Gastroesophageal sphincter (tissue), 4 donors: ENCODE results near the gene SFTPB. TPM values are rescaled to one million over a fixed set of nuclear protein-coding genes. Genes with fewer than 3 reads are reported as not detected.
A peak's percentile ranks its signal among the peaks of the same experiment; 100 is the strongest.

ENCODE experiments used
- ATAC-seq: fragments of 150-250 bp; one replicate; pipeline ENCODE4 v1.9.1; 2016; ENCODE audit warnings: mild to moderate bottlenecking, moderate library complexity
- H3K27ac ChIP-seq, 4 donors: fragments of 200-600 bp; sonication (generic) in 3 of 4; 1 replicate in 3 of 4; 2 replicates in 1 of 4; pipeline ENCODE4 v1.5.1; 2016 to 2019
- H3K27me3 ChIP-seq: fragments of 200-600 bp; sonication (generic); one replicate; pipeline ENCODE4 v1.5.1; 2019
- H3K36me3 ChIP-seq, 2 donors: fragments of 200-600 bp; sonication (generic); one replicate each; pipeline ENCODE4 v1.5.1; 2019; ENCODE audit warnings: control low read depth in 1 of 2
- H3K4me1 ChIP-seq, 3 donors: fragments of 200-600 bp; sonication (generic); 1 replicate in 2 of 3; 2 replicates in 1 of 3; pipeline ENCODE4 v1.5.1; 2016 to 2019; ENCODE audit warnings: control low read depth in 2 of 3
- H3K4me3 ChIP-seq, 2 donors: fragments of 200-600 bp; sonication (generic); one replicate each; pipeline ENCODE4 v1.5.1; 2019; ENCODE audit warnings: mild to moderate bottlenecking in 1 of 2, moderate library complexity in 1 of 2
- H3K9me3 ChIP-seq, 3 donors: fragments of 200-600 bp; sonication (generic); one replicate each; pipeline ENCODE4 v1.5.1; 2017 to 2019; ENCODE audit warnings: control low read depth in 2 of 3
- EP300 ChIP-seq: sonication (generic); formaldehyde crosslinking; IDR thresholded peaks from one replicate; pipeline ENCODE4 v1.6.1; 2017; ENCODE audit warnings: antibody characterized with exemption, mild to moderate bottlenecking
- POLR2A ChIP-seq, 2 donors: fragments of 450-650 bp; IDR thresholded peaks; one replicate each; pipeline ENCODE4 v1.6.1; 2017; ENCODE audit warnings: antibody characterized with exemption in 2 of 2, mild to moderate bottlenecking in 2 of 2, moderate library complexity in 1 of 2
- POLR2AphosphoS5 ChIP-seq: sonication (generic); formaldehyde crosslinking; IDR thresholded peaks from one replicate; pipeline ENCODE4 v1.6.1; 2017; ENCODE audit warnings: antibody characterized with exemption
- WGBS, 2 donors: methylation state at CpG; one replicate each; pipeline ENCODE4 v1.1.5; 2018; ENCODE audit warnings: low coverage in 1 of 2; 5-methylcytosine and 5-hydroxymethylcytosine counted together
- total RNA-seq, 4 donors: library from RNA; depleted of rRNA; stranded (reverse); fragments of >200 nt; gene quantifications; one replicate each; pipeline ENCODE4 v1.1.0, GENCODE V29; 2016
- TF ChIP-seq, protein P1 (sequence below), 4 experiments: fragments of 200-600 bp in 2 of 4; fragments of 450-650 bp in 2 of 4; sonication (generic) in 1 of 4; IDR thresholded peaks; one replicate each; pipeline ENCODE4 v1.5.1; 2017 to 2019; ENCODE audit warnings: antibody characterized with exemption in 4 of 4, mild to moderate bottlenecking in 2 of 4, moderate library complexity in 2 of 4

SFTPB gene
- total RNA-seq, 4 donors from 2014 or later, result not detected

DNA sequence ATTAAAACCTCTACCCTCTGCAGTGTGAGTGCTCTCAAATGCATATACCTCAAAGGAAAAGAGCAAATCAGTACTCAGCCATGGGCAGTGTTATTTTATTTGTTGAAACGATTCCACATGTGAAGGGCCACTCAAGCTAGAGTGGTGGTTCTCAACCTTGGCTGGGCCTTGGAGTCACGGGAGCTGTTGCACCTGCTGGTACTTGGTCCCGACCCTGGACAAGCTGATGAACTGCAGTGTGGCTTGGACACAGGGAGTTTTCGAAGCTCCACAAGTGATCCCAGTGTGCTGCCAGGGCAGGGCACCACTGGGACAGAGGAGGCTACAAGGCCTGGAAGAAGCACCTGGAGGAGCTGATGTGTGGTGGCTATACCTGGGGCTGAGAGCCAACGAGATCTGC is 45.8 kb upstream of the SFTPB start:
- peaks cover 0 to 23% (median 0%) of the 10 kb centered on the region in 3 donors for H3K4me1 ChIP-seq
- no peak overlapping the region for H3K4me3 ChIP-seq
- TF ChIP-seq POLR2AphosphoS5 (no peak), EP300 (no peak), POLR2A (IDR thresholded peaks at IDR 0.05) (no peak)
- TF ChIP-seq, protein P1, sequence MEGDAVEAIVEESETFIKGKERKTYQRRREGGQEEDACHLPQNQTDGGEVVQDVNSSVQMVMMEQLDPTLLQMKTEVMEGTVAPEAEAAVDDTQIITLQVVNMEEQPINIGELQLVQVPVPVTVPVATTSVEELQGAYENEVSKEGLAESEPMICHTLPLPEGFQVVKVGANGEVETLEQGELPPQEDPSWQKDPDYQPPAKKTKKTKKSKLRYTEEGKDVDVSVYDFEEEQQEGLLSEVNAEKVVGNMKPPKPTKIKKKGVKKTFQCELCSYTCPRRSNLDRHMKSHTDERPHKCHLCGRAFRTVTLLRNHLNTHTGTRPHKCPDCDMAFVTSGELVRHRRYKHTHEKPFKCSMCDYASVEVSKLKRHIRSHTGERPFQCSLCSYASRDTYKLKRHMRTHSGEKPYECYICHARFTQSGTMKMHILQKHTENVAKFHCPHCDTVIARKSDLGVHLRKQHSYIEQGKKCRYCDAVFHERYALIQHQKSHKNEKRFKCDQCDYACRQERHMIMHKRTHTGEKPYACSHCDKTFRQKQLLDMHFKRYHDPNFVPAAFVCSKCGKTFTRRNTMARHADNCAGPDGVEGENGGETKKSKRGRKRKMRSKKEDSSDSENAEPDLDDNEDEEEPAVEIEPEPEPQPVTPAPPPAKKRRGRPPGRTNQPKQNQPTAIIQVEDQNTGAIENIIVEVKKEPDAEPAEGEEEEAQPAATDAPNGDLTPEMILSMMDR (IDR thresholded peaks at IDR 0.05), result no peak
- no peak for ATAC-seq
- H3K27me3 ChIP-seq, result no peaks in the 10 kb centered on the region
- 100% methylated on average over 2 of the region's 5 CpGs; no CpG with 5 or more reads in 1 of the 2 donors for WGBS, 2 donors
- H3K27ac ChIP-seq, result peak overlapping the region in 2 of 4 donors; percentile 29 to 70
- no peaks in the 10 kb centered on the region for H3K9me3 ChIP-seq
- no peaks in the 10 kb centered on the region for H3K36me3 ChIP-seq

DNA sequence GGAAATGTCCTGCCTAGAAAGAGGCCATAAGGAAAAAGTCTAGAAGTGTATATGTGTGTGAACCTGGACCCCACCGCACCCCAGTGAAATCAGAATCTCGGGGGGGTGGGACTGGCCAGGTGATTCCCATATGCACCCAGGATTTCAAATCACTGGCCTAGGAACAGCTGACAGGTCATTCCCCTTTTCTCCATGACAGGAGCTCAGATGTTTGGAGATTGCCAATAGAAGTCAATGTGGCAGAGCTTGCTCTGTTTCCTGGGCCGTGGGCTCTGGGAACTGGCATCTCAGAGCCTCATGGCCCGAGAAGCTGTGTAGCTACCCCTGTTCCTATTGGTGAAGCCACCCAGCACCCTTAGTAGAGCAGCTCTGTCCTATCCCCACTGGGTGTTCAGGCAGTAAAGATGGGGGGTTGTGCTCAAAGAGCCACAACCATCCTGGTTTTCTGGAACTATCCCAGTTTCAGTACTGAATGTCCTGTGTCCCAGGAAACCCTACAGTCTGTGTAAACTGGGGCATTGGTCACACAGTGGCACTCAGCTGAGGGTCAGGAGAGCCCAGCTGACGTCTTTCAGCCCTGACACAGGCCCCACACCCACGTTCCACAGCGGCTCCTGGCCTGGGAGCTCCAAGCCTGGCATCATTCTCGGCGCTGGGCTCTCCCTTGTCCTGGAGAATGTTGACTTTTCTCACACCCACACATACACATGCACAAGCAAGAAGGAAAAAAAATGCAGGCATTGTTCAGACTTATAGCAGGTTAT is 45.0 kb upstream of the SFTPB start:
- no peak for ATAC-seq
- WGBS, 2 donors, result 66 to 67% methylated on average over 3 to 5 of the region's 9 CpGs
- H3K4me1 ChIP-seq, result peaks cover 0 to 23% (median 0%) of the 10 kb centered on the region in 3 donors

DNA sequence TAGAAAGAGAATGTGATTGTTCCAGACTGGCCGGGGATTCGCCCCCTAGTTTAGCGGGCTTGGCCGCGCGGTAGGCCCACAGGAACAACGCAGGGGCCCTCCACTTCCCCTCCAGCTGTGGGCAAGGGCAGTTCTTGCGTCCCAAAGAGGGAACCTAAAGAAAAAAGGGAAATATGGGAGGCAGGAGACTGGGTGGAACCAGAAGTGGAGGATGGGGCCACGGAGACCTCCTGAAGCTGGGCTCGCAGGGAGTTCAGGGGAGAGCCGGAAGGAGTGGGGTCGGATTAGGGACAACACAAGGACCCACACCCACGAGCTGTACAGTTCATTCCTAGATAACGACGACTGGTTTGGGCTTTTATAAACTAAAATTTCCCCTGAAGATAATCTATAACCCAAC is 44.3 kb upstream of the SFTPB start:
- TF ChIP-seq, protein P1 (IDR thresholded peaks at IDR 0.05), result no peak
- TF ChIP-seq POLR2A (IDR thresholded peaks at IDR 0.05) (no peak), EP300 (no peak), POLR2AphosphoS5 (no peak)
- Histone ChIP-seq H3K9me3 (no peaks in the 10 kb centered on the region), H3K27ac (peak overlapping the region in 3 of 4 donors; percentile 53 to 72 (median 70)), H3K27me3 (no peaks in the 10 kb centered on the region), H3K4me1 (peaks cover 0 to 25% (median 0%) of the 10 kb centered on the region in 3 donors), H3K36me3 (no peaks in the 10 kb centered on the region), H3K4me3 (no peak overlapping the region)
- ATAC-seq, result no peak
- 40 to 100% methylated on average over 1 to 7 of the region's 15 CpGs for WGBS, 2 donors

More for the DNA sequence above, 45.0 kb upstream of the SFTPB start:
- Histone ChIP-seq H3K27ac (peak overlapping the region in 3 of 4 donors; percentile 53 to 72 (median 70)), H3K36me3 (no peaks in the 10 kb centered on the region), H3K27me3 (no peaks in the 10 kb centered on the region), H3K4me3 (no peak overlapping the region), H3K9me3 (no peaks in the 10 kb centered on the region)
- TF ChIP-seq EP300, result no peak
- TF ChIP-seq, protein P1 (IDR thresholded peaks at IDR 0.05), result no peak
- TF ChIP-seq POLR2AphosphoS5, result no peak
- no peak for TF ChIP-seq POLR2A (IDR thresholded peaks at IDR 0.05)

DNA sequence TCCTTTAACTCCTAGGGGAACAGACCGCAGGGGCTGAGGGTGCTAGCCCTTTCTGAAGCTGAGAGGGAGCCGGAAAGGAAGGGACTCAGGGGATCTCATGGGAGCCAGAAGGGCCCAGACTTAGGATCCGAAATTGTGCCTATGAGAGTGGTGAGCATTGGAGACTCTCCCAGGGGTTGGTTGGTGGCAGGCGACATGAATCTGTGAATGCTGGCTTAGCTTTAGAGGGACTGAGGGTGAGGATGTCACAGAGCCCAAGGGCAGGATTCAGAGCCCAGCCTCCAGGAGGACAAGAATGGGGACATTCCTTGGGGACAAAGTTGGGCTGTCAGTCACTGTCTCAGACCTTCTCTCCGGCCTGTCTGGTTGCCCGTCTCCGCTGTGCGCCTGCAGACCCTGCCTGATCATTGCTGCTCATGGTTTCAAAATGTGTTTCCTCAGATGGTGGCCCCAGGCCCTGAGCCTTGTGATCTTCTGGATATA is 43.6 kb upstream of the SFTPB start:
- Histone ChIP-seq H3K36me3 (no peaks in the 10 kb centered on the region), H3K4me3 (peak overlapping the region in 1 of 2 donors; percentile 5), H3K27me3 (no peaks in the 10 kb centered on the region), H3K27ac (peak overlapping the region in 3 of 4 donors; percentile 64 to 72 (median 70)), H3K9me3 (no peaks in the 10 kb centered on the region), H3K4me1 (peaks cover 0 to 33% (median 0%) of the 10 kb centered on the region in 3 donors)
- no peak for ATAC-seq
- no peak for TF ChIP-seq EP300
- TF ChIP-seq POLR2A (IDR thresholded peaks at IDR 0.05), result no peak
- 80% methylated on average over 2 of the region's 8 CpGs; no CpG with 5 or more reads in 1 of the 2 donors for WGBS, 2 donors

DNA sequence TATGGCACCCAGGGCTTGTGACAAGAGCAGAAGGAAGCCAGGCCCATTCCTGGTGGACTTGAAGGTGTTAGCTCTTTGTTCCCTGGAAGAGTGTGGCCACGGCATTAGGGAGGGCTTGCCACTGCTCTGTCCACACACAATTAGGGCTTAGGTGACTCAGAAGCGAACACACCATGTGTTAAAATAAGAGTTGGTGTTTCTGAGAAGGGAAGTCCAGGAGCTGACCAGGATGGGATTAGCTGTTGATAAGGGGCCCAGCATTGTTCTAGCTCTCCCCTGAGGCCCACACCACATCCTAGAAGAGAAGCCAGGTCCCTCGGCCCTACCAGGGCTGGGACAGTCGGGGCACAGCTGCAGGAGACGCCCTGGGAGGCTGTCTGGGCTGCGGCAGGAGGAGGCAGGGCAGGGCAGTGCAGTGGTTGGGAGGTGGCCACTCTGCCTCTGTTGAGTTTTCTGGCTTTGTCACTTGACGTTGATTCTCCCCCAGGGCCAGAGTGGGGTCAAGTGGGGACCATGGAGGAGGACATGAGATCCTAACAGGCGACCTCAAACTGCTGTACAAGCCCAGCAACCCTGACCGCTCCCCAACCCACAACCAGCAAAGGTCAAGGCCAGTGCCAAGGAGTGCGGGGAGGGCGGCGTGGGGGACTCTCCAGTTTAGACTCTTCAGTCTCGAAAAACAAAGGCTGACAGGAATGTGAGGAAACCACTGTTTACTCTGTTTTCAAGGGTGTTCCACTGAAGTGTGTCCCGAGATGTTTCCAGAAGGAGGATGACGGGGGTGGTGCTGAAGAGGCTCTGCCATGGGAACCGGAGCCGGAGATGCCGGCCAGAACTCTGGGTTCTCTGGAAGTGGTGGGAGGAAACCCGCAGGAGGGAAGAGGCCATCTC is 42.9 kb upstream of the SFTPB start:
- Histone ChIP-seq H3K36me3 (no peaks in the 10 kb centered on the region), H3K27ac (peak overlapping the region in 3 of 4 donors; percentile 64 to 75 (median 72)), H3K4me3 (peak overlapping the region in 1 of 2 donors; percentile 5), H3K4me1 (peaks cover 0 to 36% (median 4%) of the 10 kb centered on the region in 3 donors), H3K27me3 (no peaks in the 10 kb centered on the region), H3K9me3 (no peaks in the 10 kb centered on the region)
- peak; percentile 54 for ATAC-seq
- 68% methylated on average over 6 of the region's 19 CpGs; no CpG with 5 or more reads in 1 of the 2 donors for WGBS, 2 donors
- TF ChIP-seq POLR2A (IDR thresholded peaks at IDR 0.05) (no peak), POLR2AphosphoS5 (peak; percentile 14)
